ACHN (cell line): ENCODE measurements around the gene IL3RA.
"Not testable (repeated sequence)": the region's sequence is repeated elsewhere in the genome, so short reads cannot be mapped to it uniquely, and the experiment has no call there.

ENCODE experiments used
- DNase-seq: peaks from one replicate; pipeline ENCODE4 v3.0.0-alpha.2; 2015
- in situ Hi-C: cut with HindIII; loops from 2 replicates; pipeline ENCODE4 v1.10.0; 2017; ENCODE audit warnings: low sequenced_read_pairs, low pct_ligation_motif_present, low pct_unique_long_range_greater_than_20kb

Gene IL3RA

GRCh38 chrX:1393871-1394615, 57.5 kb downstream of the IL3RA start:
- DNase-seq, result no peak
- in situ Hi-C loops, result no loop called here

- in situ Hi-C loops, result no loop called here
- no peak for DNase-seq
These were observed 58.3 kb downstream of the IL3RA start for GRCh38 chrX:1394731-1395501.

DNA sequence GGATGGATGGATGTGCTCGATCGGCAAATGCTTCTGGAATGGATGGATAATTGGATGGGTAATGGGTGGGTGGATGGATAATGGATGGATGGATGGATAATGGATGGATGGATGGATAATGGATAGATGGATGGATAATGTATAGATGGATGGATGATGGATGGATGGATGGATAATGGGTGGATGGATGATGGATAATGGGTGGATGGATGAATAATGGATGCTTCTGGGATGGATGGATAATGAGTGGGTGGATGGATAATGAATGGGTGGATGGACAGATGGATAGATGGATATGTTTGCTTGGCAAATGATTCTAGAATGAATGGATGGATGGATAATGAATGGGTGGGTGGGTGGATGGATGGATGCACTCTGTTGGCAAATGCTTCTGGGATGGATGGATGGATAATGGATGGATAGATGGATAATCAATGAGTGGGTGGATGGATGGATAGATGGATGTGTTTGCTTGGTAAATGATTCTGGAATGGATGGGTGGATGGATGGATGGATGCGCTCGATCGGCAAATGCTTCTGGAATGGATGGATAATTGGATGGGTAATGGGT, 59.1 kb downstream of the IL3RA start:
- in situ Hi-C loops, result no loop called here
- DNase-seq, result no peak

- no peak for DNase-seq
- in situ Hi-C loops, result no loop called here
These were observed 60.4 kb downstream of the IL3RA start for GRCh38 chrX:1397001-1397400.

DNA sequence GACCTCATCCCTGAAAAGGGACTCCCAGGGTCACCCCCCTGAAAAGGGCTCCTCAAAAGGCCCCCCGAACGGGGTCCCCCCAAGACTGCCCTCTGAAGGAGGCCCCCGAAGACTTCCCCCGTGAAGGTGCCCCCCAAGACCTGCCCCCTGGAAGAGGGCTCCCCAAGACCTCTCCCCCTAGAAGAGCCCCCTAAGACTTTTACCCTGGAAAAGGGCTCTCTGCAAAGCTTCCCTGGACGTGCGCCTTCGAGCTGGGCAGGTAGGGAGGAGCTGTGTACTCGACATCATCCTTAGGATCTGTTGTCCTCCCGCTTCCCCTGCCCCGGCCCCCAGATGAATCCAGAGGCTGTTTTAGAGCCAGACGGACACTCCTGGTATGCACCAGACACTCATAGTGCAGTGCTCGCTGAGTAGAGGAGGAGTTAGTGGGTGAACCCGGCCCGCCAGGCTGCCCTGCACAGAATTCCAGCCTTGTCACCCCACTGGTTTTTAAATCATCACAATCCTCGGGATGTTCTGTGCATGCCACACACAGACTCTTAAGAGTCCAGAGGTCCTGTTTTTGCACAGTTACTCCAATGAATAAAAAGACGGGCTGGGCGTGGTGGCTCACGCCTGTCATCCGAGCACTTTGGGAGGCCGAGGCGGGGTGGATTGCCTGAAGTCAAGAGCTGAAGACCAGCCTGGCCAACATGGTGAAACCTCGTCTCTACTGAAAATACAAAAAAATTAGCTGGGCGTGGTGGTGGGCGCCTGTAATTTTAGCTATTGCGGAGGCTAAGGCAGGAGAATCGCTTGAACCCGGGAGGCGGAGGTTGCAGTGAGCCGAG, 61.1 kb downstream of the IL3RA start:
- no peak for DNase-seq
- in situ Hi-C loops, result no loop called here

- in situ Hi-C loops, result no loop called here
- DNase-seq, result no peak
These were observed 62.1 kb downstream of the IL3RA start for GRCh38 chrX:1398431-1399340.

- in situ Hi-C loops, result no loop called here
- no peak for DNase-seq
These were observed 63.5 kb downstream of the IL3RA start for GRCh38 chrX:1400049-1400448.

GRCh38 chrX:1400742-1401471, 64.3 kb downstream of the IL3RA start:
- in situ Hi-C loops, result no loop called here
- no peak for DNase-seq

DNA sequence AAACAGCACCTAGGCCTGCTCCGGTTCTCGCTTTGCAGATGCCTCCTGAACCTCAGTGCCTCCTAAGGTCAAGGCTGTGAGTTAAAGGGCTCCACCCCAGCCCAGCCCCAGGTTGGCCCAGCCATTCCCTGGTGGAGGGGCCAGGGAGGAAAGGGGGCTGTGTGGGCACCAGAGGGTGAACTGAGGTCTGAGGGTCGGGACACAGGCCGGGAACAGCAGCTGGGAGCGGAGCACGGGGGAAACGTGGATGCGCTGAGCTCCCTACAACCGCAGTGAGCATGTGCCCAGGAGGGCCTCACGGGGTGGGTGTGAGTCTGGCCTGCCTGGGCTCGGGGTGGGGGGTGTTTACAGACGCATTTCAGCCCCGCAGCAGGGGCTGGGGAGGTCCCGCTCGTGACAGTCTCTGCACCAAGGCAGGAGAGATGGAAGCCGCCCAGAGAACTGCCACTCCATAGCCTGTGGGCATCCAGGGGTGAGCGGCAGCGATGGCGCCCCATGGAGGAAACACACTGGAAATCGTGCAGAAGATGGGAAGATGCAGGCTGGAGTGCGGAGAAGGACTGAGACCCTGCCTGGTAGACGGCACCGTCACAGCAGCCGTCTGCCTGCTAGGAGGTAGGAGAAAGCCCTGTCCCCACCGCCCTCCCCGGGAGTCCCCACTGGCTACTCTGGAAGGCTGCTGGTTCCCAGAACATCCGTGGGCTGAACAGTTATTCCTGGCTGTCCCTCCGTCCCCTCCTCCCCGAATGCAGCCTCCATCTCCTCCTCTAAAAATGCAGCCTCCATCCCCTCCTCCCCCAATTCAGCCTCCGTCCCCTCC, 65.2 kb downstream of the IL3RA start:
- in situ Hi-C loops, result no loop called here

GRCh38 chrX:1403228-1403627, 66.6 kb downstream of the IL3RA start:
- no peak for DNase-seq
- in situ Hi-C loops, result no loop called here

More for the DNA sequence above, 65.2 kb downstream of the IL3RA start:
- DNase-seq, result no peak

- DNase-seq, in situ Hi-C loops: not testable (repeated sequence)
These were observed 67.3 kb downstream of the IL3RA start for GRCh38 chrX:1403867-1404266.

DNA sequence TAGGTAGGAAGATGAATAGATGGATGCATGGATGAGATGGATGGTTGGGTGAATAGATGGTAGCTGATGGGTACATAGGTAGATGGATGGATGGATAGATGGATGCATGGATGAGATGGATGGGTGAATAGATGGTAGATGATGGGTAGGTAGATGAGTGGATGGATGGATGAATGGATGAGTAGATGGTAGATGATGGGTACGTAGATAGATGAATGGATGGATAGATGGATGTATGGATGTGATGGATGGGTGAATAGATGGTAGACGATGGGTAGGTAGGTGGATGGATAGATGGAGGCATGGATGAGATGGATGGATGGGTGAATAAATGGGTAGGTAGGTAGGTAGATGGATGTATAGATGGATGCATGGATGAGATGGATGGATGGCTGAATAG, 69.2 kb downstream of the IL3RA start:
- DNase-seq, in situ Hi-C loops: not testable (repeated sequence)

- in situ Hi-C loops, result no loop called here
- DNase-seq, result no peak
These were observed 70.5 kb downstream of the IL3RA start for GRCh38 chrX:1407035-1407434.

DNA sequence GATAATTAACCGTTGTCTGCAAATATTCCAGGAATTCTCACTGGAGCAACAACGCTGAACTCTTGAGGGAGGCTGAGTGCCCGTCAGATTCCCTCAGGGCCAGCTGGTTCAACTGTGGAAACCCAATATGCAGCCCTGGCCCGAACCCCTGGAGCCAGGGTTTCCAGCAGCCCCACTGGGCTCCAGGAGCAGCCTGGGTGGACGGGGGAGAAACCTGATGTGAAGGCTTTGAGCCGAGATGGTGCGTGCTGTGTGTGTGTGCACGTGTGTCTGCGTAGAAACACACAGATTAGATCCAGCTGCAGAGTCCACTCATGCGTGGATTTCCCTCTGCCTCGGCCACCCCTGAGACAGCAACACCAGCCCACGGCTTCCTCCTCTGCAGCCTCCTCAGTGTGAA, 74.7 kb downstream of the IL3RA start:
- in situ Hi-C loops, result no loop called here
- no peak for DNase-seq

DNA sequence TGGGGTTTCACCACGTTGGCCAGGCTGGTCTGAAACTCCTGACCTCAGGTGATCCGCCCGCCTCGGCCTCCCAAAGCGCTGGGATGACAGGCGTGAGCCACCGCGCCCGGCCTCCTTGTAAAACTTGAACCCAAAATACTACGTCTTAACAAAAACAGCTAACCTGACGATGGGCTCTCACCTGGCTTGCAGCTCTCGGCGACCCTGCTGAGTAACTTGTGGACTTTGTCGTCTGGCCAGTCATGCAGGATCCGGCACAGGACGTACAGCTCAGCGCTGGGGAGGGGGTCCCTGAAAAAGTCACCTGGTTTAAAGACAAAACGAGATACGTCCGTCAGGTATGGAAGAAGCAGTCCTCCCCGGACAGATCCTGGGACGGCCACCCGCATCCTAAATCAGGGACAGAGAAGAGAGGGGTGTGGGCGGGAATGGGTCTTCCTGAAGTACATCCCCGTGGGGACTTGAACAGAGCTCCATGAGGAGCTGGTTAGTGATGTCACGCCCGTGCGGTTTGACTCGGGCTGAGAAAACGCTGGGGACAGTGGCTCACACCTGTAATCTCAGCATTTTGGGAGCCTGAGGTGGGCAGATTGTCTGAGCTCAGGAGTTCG, 76.1 kb downstream of the IL3RA start:
- in situ Hi-C loops, result no loop called here
- no peak for DNase-seq

DNA sequence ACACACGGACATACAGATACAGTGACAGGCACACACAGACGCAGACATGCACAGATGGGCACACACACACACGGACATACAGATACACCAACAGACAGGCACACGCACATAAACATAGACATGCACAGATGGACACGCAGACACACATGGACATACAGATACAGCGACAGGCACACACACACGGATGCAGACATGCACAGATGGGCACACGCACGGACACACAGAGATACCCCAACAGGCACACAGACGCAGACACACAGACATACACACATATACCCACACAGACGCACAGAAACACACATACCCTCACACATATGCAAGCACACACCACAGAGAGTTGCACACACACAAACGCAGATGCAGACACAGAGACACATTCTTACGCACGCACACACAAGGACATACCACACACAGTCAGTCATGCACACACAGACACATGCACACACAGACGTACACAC, 79.8 kb downstream of the IL3RA start:
- in situ Hi-C loops, result no loop called here

More for the DNA sequence above, 79.8 kb downstream of the IL3RA start:
- DNase-seq, result no peak
